Glomerular visceral epithelial cell (primary cell): Measurements from ENCODE around the gene OR13H1.
"Not testable (repeated sequence)": the region's sequence is repeated elsewhere in the genome, so short reads cannot be mapped to it uniquely, and the experiment has no call there.

ENCODE experiments used
- DNase-seq: peaks from one replicate; pipeline ENCODE4 v3.0.0-alpha.2; 2016; ENCODE audit errors: extremely low spot score

OR13H1 gene

GRCh38 chrX:131543774-131544173, at the start of gene OR13H1:
OR13H1 (plus strand) TSS chrX:131544074; CDS start chrX:131544074, 0 bp downstream.
- DNase-seq = no peak

GRCh38 chrX:131501556-131501955, 42.3 kb upstream of the OR13H1 start:
- not testable (repeated sequence) for DNase-seq

GRCh38 chrX:131513159-131513914, 30.5 kb upstream of the OR13H1 start:
- DNase-seq = no peak

GRCh38 chrX:131521824-131522223, 22.1 kb upstream of the OR13H1 start:
- DNase-seq = no peak

- no peak for DNase-seq
Measured at GRCh38 chrX:131544218-131544617, 344 bp downstream of the OR13H1 start.

- DNase-seq = no peak
Measured at GRCh38 chrX:131549011-131549410, 5.1 kb downstream of the OR13H1 start.

- DNase-seq = not testable (repeated sequence)
Measured at GRCh38 chrX:131552453-131552852, 8.6 kb downstream of the OR13H1 start.

GRCh38 chrX:131558562-131558961, 14.7 kb downstream of the OR13H1 start:
- DNase-seq = no peak

- no peak for DNase-seq
Measured at GRCh38 chrX:131564553-131565229, 20.8 kb downstream of the OR13H1 start.

GRCh38 chrX:131565909-131566308, 22.0 kb downstream of the OR13H1 start:
- DNase-seq = no peak

GRCh38 chrX:131571348-131571747, 27.5 kb downstream of the OR13H1 start:
- no peak for DNase-seq

GRCh38 chrX:131572372-131573014, 28.6 kb downstream of the OR13H1 start:
- no peak for DNase-seq

GRCh38 chrX:131577413-131577812, 33.5 kb downstream of the OR13H1 start:
- no peak for DNase-seq

GRCh38 chrX:131577999-131578734, 34.3 kb downstream of the OR13H1 start:
- DNase-seq = no peak

GRCh38 chrX:131578735-131579367, 35.0 kb downstream of the OR13H1 start:
- not testable (repeated sequence) for DNase-seq

- DNase-seq = no peak
Measured at GRCh38 chrX:131588995-131589394, 45.1 kb downstream of the OR13H1 start.
